ENCODE data around the gene TCOF1.

GRCh38 chr5:150448952-150449516, 91.5 kb downstream of the TCOF1 start:
- TF ChIP-seq MAX (IDR thresholded peaks at IDR 0.05) (no peak), TCF12 (IDR thresholded peaks at IDR 0.05; ENCODE audit: low read depth) (no peak), USF1 (IDR thresholded peaks at IDR 0.05) (no peak), TAF1 (IDR thresholded peaks at IDR 0.05; ENCODE audit: low read depth) (no peak), ZBTB7A (IDR thresholded peaks at IDR 0.05; ENCODE audit: low read depth) (no peak), EP300 (IDR thresholded peaks at IDR 0.05; ENCODE audit: borderline replicate concordance) (no peak), FOXM1 (IDR thresholded peaks at IDR 0.05; ENCODE audit: borderline replicate concordance, low read depth) (no peak), REST (IDR thresholded peaks at IDR 0.05; ENCODE audit: low read depth) (no peak), CREB1 (IDR thresholded peaks at IDR 0.05; ENCODE audit: low read depth) (no peak), RAD21 (IDR thresholded peaks at IDR 0.05; ENCODE audit: low read depth) (no peak), EGR1 (IDR thresholded peaks at IDR 0.05) (no peak), TEAD4 (IDR thresholded peaks at IDR 0.05) (no peak), YY1 (IDR thresholded peaks at IDR 0.05; ENCODE audit: low read depth) (no peak)
